Measurements from ENCODE around the gene NDUFAF4. TPM values are rescaled to one million over a fixed set of nuclear protein-coding genes. Genes with fewer than 3 reads are reported as not detected.

The NDUFAF4 gene
- total and polyA plus RNA-seq, 4 donors = 9.7 to 38.7 (median 15.9) TPM

GRCh38 chr6:96865055-96865405 is 32.7 kb downstream of the NDUFAF4 start:
- H3K4me3 ChIP-seq = no peak overlapping the region
- 87 to 92% methylated on average over 3 of the region's 3 CpGs for WGBS, 2 donors
- peaks cover 0 to 2% (median 0%) of the 10 kb centered on the region in 4 donors for H3K9me3 ChIP-seq (ENCODE audit: control insufficient read depth in 4 of 4, insufficient read depth in 3 of 4, low read length in 3 of 4)
- H3K27me3 ChIP-seq (ENCODE audit: control insufficient read depth in 3 of 3, insufficient read depth in 3 of 3, low read length in 2 of 3) = no peaks in the 10 kb centered on the region
- no peaks in the 10 kb centered on the region for H3K36me3 ChIP-seq (ENCODE audit: control insufficient read depth in 4 of 4, insufficient read depth in 4 of 4, low read length in 4 of 4)
- no peak overlapping the region for H3K27ac ChIP-seq (ENCODE audit: low read depth in 1 of 2, low read length in 1 of 2)
- no peak for TF ChIP-seq CTCF (IDR thresholded peaks at IDR 0.05; ENCODE audit: control extremely low read depth, extremely low read depth)
- no peak overlapping the region for H3K9ac ChIP-seq (ENCODE audit: insufficient read depth in 1 of 2, low read length in 2 of 2)
- ATAC-seq (ENCODE audit: insufficient read depth, low FRiP score) = no peak
- H3K4me1 ChIP-seq (ENCODE audit: control insufficient read depth in 5 of 5, insufficient read depth in 5 of 5, low read length in 5 of 5) = peaks cover 0 to 6% (median 0%) of the 10 kb centered on the region in 5 donors
- DNase-seq = no peak

GRCh38 chr6:96864216-96865054 is 33.3 kb downstream of the NDUFAF4 start:
- Histone ChIP-seq H3K9me3 (ENCODE audit: control insufficient read depth in 4 of 4, insufficient read depth in 3 of 4, low read length in 3 of 4) (peaks cover 0 to 2% (median 0%) of the 10 kb centered on the region in 4 donors), H3K9ac (ENCODE audit: insufficient read depth in 1 of 2, low read length in 2 of 2) (no peak overlapping the region), H3K27ac (ENCODE audit: low read depth in 1 of 2, low read length in 1 of 2) (no peak overlapping the region), H3K4me3 (no peak overlapping the region), H3K4me1 (ENCODE audit: control insufficient read depth in 5 of 5, insufficient read depth in 5 of 5, low read length in 5 of 5) (peaks cover 0 to 6% (median 0%) of the 10 kb centered on the region in 5 donors), H3K27me3 (ENCODE audit: control insufficient read depth in 3 of 3, insufficient read depth in 3 of 3, low read length in 2 of 3) (no peaks in the 10 kb centered on the region), H3K36me3 (ENCODE audit: control insufficient read depth in 4 of 4, insufficient read depth in 4 of 4, low read length in 4 of 4) (no peaks in the 10 kb centered on the region)
- ATAC-seq (ENCODE audit: insufficient read depth, low FRiP score) (no peak), DNase-seq (peak in 2 of 3 donors; percentile 65 to 81)
- TF ChIP-seq CTCF (IDR thresholded peaks at IDR 0.05; ENCODE audit: control extremely low read depth, extremely low read depth) = no peak
- 29 to 80% methylated on average over 3 of the region's 3 CpGs for WGBS, 2 donors

- H3K4me1 ChIP-seq (ENCODE audit: control insufficient read depth in 5 of 5, insufficient read depth in 5 of 5, low read length in 5 of 5) = peaks cover 0 to 6% (median 0%) of the 10 kb centered on the region in 5 donors
- no peak overlapping the region for H3K27ac ChIP-seq (ENCODE audit: low read depth in 1 of 2, low read length in 1 of 2)
- no peaks in the 10 kb centered on the region for H3K27me3 ChIP-seq (ENCODE audit: control insufficient read depth in 3 of 3, insufficient read depth in 3 of 3, low read length in 2 of 3)
- no peak for TF ChIP-seq CTCF (IDR thresholded peaks at IDR 0.05; ENCODE audit: control extremely low read depth, extremely low read depth)
- H3K4me3 ChIP-seq = no peak overlapping the region
- peaks cover 0 to 2% (median 0%) of the 10 kb centered on the region in 4 donors for H3K9me3 ChIP-seq (ENCODE audit: control insufficient read depth in 4 of 4, insufficient read depth in 3 of 4, low read length in 3 of 4)
- WGBS, 2 donors = 62 to 69% methylated on average over 1 of the region's 1 CpG
- no peaks in the 10 kb centered on the region for H3K36me3 ChIP-seq (ENCODE audit: control insufficient read depth in 4 of 4, insufficient read depth in 4 of 4, low read length in 4 of 4)
- no peak overlapping the region for H3K9ac ChIP-seq (ENCODE audit: insufficient read depth in 1 of 2, low read length in 2 of 2)
- ATAC-seq (ENCODE audit: insufficient read depth, low FRiP score) = no peak
- no peak for DNase-seq
Measured at GRCh38 chr6:96862560-96862959, 35.1 kb downstream of the NDUFAF4 start.

All from lung (tissue), 12 donors.